Measurements from ENCODE around the gene DNAH1.

DNAH1 gene

DNA sequence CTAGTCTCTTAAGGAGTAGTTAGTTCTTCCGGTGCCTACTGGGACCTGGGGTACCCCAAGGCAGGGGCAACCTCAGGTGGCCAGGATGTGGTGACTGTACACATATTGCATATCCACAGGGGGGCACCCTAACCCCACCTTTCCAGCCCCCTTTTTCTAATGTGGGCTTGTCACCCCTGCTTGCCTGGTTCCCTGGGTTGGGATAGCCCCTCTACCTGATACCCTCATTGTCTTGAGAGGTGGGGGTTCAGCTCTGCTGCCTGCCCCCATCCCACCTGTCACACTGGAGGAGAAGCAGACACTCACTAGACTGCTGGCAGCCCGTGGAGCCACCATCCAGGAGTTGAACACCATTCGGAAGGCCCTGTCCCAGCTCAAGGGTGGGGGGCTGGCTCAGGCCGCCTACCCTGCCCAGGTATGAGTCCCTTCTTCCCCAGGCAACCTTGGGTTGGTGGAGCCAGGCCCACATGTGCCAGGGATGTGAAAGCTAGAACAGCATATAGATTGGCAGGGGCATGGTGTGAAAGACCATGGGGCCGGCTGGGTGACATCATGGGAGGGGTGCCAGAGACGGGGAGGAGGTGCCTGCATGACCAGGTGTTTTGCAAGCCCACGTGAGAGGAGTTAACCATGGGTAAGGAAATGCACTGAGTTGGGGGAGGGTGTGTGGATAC is 24.5 kb upstream of the DNAH1 start:
- no peak for FAIRE-seq

DNA sequence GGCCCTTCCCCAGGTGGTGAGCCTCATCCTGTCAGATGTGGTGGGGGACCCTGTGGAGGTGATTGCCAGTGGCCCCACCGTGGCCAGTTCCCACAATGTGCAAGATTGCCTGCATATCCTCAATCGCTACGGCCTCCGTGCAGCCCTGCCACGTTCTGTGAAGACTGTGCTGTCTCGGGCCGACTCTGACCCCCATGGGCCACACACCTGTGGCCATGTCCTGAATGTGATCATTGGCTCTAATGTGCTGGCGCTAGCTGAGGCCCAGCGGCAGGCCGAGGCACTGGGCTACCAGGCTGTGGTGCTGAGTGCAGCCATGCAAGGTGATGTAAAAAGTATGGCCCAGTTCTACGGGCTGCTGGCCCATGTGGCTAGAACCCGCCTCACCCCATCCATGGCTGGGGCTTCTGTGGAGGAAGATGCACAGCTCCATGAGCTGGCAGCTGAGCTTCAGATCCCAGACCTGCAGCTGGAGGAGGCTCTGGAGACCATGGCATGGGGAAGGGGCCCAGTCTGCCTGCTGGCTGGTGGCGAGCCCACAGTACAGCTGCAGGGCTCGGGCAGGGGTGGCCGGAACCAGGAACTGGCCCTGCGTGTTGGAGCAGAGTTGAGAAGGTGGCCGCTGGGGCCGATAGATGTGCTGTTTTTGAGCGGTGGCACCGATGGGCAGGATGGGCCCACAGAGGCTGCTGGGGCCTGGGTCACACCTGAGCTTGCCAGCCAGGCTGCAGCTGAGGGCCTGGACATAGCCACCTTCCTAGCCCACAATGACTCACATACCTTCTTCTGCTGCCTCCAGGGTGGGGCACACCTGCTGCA is 23.7 kb upstream of the DNAH1 start:
- no peak for FAIRE-seq

DNA sequence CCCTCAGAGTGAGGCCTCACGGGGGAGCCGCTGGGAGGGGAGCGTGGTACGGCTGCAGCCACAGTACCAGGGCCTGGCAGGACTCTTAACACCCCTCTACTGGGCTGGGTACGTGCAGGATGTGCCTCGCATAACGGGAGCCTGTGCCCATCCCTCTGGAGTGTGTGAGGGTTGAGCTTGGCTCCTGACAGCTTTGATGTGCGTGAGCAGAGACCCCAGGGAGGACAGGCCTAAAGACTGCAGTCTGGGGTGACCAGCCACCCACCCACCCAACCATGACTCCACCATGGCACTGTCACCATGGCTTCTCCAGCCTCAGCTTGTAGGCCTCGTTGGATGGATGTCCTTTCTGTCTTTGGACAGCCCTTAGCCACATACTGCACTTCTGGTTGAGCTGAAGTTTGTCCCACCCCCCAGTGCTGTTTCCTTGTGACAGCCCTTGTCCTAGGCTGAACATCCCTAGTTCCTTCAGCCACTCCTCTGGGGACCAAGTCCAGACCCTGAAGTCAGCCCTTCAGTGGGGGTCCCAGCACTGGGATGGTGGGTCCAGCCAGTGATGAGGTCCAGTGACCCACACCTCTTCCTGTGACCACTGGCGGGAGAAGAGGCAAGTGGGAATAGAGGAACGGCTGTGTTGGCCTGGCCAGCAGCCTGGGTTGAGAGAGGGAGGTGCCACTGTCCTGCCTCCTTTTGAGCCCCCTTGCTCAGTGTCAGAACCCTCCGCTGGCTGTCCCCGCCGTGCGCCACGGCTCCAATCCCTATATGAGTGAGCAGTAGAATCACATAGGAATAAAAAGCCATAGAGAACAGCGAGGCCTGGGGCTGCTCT is 22.4 kb upstream of the DNAH1 start:
- no peak for FAIRE-seq

DNA sequence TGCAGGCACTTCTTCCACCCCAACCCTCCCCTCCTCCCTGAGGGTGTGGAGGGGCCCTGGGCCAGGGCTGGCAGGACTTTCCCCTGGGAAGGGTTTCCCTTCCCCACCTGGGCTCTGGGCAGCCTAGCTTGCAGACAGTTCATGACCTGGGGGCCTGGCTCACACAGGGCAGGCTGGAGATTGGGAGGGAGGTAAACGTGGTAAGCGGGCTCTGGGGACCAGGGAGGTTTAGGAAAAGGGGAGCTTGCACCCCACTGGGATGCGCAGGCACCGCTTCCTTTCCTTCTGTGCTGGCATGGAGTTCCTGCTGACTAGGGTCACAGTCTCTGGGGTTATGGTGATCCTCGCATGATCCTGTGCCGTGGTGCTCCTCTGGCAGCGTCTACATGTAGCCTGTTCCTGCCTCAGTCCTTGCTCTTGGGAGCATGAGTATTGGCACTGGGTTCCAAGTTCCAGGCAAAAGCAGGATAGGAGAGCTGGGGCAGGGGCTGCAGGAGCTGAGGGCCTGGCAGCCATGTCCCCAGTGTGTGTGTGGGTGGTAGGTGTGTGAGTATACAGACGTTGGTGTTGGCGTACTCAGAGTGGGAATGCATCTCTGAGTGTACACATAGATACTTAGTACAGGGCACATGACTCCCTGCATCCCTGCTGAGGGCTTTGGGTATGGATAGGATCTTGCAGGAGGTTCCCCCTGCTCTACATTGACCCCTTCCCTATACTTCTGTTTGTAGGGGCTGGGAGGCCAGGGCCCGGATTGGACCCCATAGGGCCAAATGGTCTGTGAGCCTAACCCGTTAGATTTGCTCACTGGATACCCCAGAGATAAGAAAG is 21.6 kb upstream of the DNAH1 start:
- FAIRE-seq, result no peak

DNA sequence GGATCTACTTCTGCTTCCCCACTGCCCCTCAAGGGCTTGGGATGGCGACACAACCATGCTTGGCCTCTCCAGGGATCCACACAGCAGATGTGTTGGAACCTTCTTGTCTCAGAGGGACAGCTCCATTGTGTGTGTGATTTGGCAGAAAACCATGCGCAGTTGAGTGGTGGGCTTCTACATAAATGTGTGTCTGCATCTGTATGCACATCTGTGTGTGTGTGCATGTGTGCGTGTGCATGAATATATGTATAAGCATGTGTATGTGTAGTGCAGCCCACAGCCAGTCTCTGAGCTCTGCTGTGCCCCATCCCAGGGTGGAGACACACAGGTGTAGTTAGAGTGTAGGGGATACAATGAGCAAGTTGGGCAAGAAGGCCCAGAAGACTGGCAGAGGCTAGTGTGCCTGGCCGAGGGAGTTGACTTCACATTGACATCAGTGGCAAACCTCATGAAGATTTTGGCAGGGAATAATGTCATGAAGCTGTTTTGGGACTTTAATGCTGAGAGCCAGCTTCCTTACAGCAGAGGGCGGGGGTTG is 20.4 kb upstream of the DNAH1 start:
- FAIRE-seq, result no peak

DNA sequence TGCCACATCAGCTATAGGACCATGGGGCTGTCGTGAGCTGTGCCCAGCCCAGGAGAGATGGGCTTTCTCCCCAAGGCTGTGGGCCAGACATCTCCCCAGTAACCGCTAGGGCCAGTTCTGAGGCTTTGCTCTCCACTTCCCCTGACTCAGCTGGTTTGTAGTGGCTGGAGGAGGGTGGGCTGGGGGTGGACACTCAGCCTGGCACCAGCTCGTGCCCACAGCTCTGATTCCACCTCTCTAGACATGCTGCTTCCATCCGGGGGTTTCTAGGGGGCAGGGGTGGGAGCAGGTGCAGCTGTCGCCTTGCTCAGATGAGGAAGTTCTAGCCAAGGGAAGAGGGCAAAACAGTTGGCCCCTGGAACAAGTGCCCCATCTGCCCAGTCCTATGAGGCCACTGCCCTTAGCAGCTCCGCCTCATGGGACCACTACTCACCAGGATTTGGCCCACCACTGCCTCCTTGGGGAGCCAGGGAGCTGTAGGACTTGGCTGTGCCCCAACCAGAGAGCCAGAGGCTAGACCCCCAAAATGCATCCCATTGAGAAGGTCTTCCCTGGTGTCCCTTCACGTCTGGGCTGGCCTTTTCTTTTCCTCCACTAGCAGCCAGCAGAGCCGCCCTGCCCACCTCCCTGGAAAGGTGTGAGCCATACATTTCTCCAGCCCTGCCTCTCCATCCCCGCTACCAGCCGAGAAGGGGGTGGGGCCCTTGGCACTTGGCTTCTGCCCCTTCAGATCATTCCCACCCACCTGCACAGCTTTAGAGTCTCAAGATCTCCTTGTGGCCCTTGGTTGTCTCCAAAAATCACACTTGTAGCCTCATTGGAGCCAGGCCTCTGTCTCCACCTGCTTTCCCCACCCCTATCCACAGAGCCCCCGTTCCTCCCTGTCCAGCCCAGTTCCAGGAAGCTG is 18.6 kb upstream of the DNAH1 start:
- no peak for FAIRE-seq

DNA sequence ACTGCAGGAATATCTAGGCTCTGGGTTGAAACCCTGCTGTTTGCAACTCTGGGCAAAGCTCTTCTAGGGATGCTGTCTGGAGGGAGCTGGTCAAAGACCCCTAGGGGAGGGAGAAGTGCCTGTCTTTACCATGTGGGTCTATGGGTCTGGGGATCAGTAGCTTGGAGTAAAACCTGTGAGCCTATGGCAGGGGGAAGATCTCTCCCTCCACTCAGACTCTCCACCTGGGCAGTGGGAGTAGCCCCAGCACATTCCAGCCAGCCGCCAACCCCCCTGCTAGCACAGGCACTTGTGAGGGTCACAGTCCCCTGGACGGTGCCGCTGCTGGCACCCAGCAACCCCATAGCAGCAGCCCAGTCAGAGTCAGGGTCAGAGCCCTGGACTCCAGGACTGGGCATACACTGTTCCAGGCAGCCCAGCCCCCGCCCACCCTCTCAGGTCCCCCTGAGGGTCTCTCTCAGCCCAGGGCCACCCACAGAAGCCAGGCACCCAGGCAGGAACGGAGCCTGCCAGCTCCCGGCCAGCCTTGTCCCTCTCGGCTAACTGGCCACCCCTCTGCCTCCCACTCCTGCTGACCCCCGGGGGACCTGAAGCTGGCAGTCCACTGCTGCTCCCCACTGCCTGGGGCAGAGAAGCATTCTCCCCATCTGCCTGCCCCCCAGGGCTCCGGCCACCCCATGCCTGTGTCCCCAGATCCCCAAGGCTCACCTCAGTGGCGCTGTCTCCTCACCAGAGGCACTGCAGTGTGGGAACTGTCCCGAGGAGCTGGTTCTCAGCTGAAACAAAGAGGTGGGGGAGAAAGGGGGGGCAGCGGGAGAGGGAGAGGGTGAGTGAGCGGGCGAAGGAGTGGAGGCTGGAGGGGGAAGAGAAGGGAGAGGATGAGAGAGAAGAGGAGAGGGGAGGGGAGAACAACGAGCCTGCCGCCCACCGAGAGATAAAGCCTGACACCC is 17.7 kb upstream of the DNAH1 start:
- no peak for FAIRE-seq

DNA sequence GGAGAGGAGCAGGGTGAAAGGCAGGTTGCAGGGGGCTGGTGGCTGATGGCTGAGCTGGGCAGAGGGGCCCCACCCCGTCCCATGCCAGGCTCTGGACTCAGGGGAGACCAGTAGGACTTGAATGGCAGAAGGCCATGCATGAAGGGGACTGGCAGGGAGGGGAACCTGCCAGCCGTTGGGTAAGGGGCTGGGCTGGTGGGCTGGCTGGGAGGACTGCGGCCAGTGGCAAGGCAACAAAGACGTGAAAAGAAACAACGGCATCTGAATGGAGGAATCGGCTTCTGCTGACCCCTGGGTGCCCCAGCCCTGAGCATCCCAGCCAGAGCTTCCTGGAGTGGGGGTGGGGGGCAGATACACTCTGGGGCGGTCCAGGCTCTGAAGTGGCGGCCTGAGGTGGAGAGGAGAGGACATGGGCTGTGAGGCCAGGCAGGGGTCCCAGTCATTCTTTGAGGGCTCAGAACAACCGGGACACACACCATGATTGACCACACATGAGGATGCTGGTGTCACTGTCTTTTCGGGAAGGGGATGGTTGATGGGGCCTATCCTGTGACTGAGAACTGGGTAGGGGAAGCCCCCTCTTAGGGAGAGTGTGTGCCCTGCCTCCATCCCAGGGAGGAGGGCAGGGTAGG is 16.8 kb upstream of the DNAH1 start:
- no peak for FAIRE-seq

DNA sequence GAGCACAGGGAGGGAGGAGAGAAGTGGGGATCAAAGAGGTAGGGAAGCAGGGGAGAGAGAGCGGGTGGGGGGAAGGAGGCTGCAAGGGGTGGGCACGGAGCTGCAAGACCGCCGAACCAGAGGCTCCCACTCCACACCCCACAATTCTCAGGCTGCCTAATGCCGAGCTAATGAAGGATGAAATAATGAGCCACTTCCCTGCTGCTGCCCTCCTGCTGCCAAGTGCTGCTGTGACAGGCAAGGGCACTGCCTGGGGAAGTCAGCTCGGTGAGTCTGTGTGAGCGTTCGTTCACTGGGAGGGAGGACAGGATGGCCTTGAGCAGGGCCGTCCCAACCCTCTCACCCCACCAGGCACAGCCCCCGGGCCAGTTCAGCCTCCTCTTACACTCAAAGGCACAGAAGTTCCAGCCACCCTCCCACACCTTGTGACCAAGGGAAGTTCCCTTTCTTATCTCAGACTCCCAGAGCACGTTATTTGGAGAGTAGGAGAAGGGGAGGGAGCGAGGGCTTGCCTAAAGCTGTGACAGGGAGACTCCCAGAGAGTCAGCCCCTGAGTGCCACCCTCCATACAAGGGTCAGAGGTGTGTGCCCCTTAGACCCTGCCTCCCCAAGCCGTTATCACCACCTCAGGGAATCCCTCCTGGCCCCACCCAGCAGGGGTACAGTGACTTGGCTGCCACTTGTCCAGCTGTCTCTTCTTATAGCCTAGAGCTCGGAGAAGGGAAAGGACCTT is 16.1 kb upstream of the DNAH1 start:
- FAIRE-seq, result no peak

DNA sequence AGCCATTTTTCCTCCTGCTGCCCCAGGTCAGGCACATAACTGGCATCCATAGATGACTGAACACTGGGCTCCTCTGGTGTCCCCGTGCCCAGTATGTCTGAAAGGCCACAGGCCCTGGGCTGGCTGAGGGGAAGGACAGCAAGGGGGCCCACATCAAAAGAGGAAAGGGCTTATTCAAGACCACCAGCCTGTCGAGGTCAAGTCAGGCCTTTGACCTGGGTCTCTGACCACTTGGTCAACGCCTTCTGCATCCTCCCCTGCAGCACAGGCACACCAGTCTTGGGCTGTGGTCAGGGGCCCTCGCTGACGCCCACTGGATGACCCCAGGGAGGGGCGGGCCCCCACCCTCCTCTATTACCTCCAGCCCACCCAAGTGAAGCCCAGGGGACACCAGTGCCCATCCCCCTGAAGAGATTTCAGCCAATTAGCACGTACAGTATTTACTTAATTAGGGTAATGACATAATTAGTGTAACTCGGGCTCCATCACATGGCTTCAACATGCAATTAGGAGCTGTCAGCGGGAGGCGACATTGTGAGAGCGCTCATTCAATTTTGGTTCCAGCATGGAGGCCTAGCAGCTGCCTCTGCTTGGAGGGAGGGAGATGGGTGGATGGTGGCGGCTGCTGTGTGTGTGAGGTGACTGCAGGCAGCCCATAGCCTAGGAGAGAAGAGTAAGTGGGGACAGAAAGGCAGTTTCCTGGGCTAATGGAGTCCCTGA is 13.5 kb upstream of the DNAH1 start:
- FAIRE-seq, result no peak

DNA sequence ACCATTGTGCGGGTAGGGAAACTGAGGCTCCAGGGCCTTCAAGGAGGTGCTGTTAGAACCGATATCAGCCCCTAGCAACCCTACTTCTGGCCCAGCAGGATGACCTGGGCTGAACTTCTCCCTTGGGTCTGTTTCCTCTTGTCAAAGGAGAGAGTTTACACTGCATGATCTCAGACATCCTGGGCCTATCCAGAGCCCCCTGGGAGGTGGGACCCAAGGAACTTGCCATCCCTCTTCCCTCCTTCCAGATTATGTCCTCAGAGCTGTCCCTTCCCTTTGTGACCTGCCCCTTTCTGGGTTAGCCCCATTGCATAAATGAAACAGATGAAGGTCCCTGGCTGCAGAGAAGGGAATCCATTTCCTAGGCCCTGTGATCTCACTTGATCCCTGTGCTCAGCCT is 12.3 kb upstream of the DNAH1 start:
- FAIRE-seq, result no peak

DNA sequence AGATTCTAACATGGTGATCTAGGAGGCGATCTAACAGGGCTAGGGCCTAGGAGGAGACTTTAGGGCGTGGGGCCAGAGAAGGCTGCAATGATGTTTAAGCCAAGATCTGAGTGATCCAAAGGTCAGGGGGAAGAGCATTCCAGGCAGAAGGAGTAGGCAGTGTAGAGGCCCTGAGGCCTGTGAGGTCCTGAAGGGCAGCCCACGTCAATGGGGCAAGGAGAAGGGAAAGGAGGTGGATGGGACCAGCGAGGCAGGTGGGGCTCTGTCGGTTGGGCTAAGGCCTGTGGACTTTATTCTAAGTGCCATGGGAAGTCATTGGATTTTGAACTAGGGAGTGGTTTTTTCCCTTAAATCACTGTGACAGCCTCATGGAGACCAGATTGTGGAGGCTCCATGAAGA is 10.2 kb upstream of the DNAH1 start:
- FAIRE-seq, result no peak

DNA sequence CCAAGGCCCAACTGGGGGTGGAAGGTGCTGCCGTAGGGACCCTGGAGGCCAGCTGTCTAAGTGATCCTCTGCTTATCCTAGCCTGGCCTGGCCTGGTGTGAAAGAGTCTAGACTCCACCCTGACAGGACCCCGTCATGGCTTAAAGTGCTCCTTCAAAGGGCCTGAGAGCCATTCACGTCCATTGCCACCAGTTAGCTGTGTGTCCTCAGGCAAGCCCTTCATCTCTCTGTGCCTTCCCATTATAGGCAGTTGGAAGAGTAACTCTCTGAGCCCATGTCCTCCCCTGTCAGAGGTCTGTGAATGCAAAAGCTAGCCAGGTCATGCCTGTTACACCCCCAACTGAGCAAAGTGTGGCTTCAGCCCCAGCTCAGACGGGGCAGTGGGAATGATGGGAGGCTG is 9.1 kb upstream of the DNAH1 start:
- no peak for FAIRE-seq

DNA sequence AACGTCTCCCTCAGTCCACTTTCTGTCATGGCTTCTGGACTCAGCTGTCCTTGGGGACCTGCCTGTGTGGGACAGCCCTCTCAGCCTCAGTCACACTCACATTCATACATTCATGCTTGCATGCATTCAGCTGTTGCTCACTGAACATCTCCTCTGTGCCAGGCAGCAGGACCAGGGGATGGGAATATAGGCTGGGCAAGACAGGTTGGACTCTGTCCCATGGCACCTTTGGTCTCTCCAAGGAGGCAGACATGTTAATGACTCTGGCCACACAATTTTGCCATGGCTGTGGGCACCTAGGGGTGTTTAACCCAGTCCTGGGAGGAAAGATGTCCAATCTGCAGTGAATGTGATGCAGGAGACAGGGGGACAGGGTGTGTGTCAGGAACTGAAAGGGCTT is 7.8 kb upstream of the DNAH1 start:
- FAIRE-seq, result no peak

DNA sequence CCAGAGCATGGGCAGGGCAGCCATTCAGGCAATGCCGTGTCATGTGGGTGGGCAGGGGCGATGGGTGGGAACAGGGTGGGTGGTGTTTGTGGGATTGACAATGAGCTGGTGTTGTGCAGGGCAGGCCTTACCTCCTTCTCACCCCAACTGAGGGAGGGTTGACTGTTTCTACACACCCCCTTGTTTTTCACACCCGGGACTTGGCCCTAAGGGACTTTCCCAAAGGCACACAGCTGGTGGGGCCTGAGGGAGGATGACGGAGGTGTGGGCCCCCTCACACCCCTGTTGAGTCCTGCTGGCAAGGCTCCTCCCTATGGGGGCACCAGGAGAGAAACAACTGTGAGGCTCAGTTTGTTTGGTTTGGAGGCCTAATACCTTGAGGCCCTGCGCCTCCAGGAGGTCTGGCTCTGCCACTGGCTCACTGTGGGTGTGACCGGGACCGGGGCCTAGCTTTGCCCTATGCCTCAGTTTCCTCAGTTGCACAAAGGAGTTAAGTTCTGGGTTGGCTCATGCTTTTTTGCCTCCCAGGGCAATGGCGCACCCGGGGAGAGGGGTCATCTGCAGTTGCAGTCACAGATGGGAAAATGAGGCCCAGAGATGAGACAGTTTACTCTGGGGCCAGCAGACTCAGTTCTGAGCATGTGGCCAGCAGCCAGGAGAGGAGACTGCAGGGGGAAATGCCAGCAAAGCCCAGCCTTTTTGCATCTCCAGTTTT is 5.1 kb upstream of the DNAH1 start:
- no peak for FAIRE-seq

DNA sequence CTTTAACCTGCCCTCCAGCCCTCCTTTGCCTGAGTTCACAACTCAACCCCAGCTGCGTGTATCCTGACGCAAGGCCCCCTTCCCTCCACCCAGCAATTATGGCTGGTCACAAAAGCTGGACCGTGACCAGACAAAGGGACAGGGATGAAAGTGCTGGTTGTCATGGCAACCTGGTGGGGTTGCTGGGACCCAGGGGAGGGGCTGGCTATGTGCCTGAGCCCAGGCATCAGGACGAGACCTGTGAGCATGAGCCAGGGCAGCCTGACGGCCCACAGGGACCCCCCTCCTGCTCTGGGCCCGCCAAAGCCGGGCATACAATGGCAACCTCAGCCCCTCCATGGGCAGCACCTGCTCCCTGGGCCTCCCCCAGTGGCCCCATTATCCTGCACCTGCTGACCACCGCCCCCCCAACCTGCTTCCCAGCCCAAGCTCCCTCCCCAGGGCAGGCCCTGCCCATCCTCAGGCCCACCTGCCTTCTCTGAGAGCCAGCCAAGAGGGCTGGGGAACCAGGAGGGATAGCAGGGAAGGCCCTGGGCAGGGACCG is 4.5 kb upstream of the DNAH1 start:
- no peak for FAIRE-seq

DNA sequence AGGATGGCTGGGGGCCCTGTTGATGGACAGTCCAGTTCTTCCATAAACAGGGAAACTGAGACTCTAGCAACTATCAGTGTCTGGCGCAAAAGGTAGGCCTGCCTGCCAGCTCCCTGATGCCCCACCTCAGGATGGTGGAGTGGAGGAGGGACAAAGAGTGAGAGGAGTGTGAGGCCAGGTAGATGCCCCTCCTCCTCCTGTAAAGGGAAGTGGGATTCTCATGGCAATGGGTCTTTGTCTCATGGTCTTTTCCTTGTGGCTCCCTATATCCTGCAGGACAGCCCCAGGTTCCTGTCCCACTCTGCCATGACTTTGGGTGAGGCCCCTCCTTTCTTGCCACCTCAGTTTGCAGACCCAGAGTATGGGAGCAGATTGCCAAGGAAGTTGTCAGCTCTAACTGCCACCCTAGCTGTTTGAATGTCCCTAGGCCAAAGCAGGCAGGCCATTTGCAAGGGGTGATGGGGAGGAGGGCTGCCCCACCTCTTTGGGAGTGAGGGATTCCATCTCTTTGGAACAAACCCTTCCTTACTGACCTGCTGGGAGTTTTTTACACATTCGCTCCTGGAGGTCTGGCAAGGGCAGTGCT is 2.8 kb upstream of the DNAH1 start:
- FAIRE-seq, result no peak
